ENCODE measurements around the gene RBM20.

GRCh38 chr10:110771991-110772390, 127.9 kb downstream of the RBM20 start:
- TF ChIP-seq, protein P1, sequence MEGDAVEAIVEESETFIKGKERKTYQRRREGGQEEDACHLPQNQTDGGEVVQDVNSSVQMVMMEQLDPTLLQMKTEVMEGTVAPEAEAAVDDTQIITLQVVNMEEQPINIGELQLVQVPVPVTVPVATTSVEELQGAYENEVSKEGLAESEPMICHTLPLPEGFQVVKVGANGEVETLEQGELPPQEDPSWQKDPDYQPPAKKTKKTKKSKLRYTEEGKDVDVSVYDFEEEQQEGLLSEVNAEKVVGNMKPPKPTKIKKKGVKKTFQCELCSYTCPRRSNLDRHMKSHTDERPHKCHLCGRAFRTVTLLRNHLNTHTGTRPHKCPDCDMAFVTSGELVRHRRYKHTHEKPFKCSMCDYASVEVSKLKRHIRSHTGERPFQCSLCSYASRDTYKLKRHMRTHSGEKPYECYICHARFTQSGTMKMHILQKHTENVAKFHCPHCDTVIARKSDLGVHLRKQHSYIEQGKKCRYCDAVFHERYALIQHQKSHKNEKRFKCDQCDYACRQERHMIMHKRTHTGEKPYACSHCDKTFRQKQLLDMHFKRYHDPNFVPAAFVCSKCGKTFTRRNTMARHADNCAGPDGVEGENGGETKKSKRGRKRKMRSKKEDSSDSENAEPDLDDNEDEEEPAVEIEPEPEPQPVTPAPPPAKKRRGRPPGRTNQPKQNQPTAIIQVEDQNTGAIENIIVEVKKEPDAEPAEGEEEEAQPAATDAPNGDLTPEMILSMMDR (IDR thresholded peaks at IDR 0.05): no peak
- no peak for TF ChIP-seq POLR2A (IDR thresholded peaks at IDR 0.05)

Data from adrenal gland (tissue), 5 donors.